ENCODE measurements around the gene SIK2.

SIK2 gene

GRCh38 chr11:111634981-111635705 lies 32.9 kb downstream of the SIK2 start:
- H3K4me1 ChIP-seq (ENCODE audit: insufficient read depth, poor library complexity, severe bottlenecking) = peaks cover 27% of the 10 kb centered on the region
- peak overlapping the region; percentile 76 for H3K27ac ChIP-seq (ENCODE audit: poor library complexity, severe bottlenecking)
- H3K27me3 ChIP-seq (ENCODE audit: insufficient read depth, poor library complexity, severe bottlenecking) = no peaks in the 10 kb centered on the region
- no peak for TF ChIP-seq CTCF (IDR thresholded peaks at IDR 0.05; ENCODE audit: poor library complexity, severe bottlenecking)
- ATAC-seq (ENCODE audit: low read depth) (no peak), DNase-seq (ENCODE audit: low spot score) (no peak)
- H3K4me3 ChIP-seq (ENCODE audit: severe bottlenecking) = no peak overlapping the region
- no peaks in the 10 kb centered on the region for H3K9me3 ChIP-seq (ENCODE audit: severe bottlenecking)
- peaks cover 4% of the 10 kb centered on the region for H3K36me3 ChIP-seq (ENCODE audit: low read depth)

GRCh38 chr11:111635706-111636045 lies 33.4 kb downstream of the SIK2 start:
- peaks cover 4% of the 10 kb centered on the region; the same call in 1 of the 2 replicates for H3K36me3 ChIP-seq (ENCODE audit: low read depth)
- peak overlapping the region; percentile 76 for H3K27ac ChIP-seq (ENCODE audit: poor library complexity, severe bottlenecking)
- TF ChIP-seq CTCF (IDR thresholded peaks at IDR 0.05; ENCODE audit: poor library complexity, severe bottlenecking) = no peak
- DNase-seq (ENCODE audit: low spot score) (no peak), ATAC-seq (ENCODE audit: low read depth) (no peak)
- no peak overlapping the region for H3K4me3 ChIP-seq (ENCODE audit: severe bottlenecking)
- no peaks in the 10 kb centered on the region for H3K27me3 ChIP-seq (ENCODE audit: insufficient read depth, poor library complexity, severe bottlenecking)
- H3K9me3 ChIP-seq (ENCODE audit: severe bottlenecking) = no peaks in the 10 kb centered on the region
- H3K4me1 ChIP-seq (ENCODE audit: insufficient read depth, poor library complexity, severe bottlenecking) = peaks cover 27% of the 10 kb centered on the region

DNA sequence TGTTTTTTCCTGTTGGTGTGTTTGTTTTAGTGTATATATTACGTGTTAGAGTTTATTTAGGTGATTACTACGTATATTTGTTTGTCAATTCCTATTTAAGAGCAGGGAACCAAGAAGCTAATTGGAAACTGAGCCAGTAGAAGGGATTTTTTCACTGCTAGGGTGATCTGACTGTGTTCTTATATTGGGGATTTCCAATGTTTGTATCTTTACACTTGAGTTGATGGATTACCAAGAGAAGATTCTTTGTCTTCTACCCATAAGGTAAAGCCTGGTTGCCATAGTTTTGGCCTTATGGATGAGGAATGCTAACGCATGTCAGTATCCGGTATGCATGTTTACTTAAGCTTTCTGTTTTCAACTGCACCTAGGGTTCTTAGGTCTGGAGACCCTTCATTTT lies 35.6 kb downstream of the SIK2 start:
- Histone ChIP-seq H3K4me3 (ENCODE audit: severe bottlenecking) (no peak overlapping the region), H3K9me3 (ENCODE audit: severe bottlenecking) (no peaks in the 10 kb centered on the region), H3K27me3 (ENCODE audit: insufficient read depth, poor library complexity, severe bottlenecking) (no peaks in the 10 kb centered on the region), H3K36me3 (ENCODE audit: low read depth) (0 out of 2 replicates have a peak, but pooled peaks cover 4% of the 10 kb centered on the region), H3K4me1 (ENCODE audit: insufficient read depth, poor library complexity, severe bottlenecking) (peaks cover 27% of the 10 kb centered on the region), H3K27ac (ENCODE audit: poor library complexity, severe bottlenecking) (no peak overlapping the region)
- no peak for TF ChIP-seq CTCF (IDR thresholded peaks at IDR 0.05; ENCODE audit: poor library complexity, severe bottlenecking)
- DNase-seq (ENCODE audit: low spot score) (no peak), ATAC-seq (ENCODE audit: low read depth) (no peak)

- Histone ChIP-seq H3K9me3 (ENCODE audit: severe bottlenecking) (no peaks in the 10 kb centered on the region), H3K27me3 (ENCODE audit: insufficient read depth, poor library complexity, severe bottlenecking) (no peaks in the 10 kb centered on the region), H3K27ac (ENCODE audit: poor library complexity, severe bottlenecking) (no peak overlapping the region), H3K36me3 (ENCODE audit: low read depth) (0 out of 2 replicates have a peak, but pooled peaks cover 4% of the 10 kb centered on the region), H3K4me1 (ENCODE audit: insufficient read depth, poor library complexity, severe bottlenecking) (peaks cover 13% of the 10 kb centered on the region), H3K4me3 (ENCODE audit: severe bottlenecking) (no peak overlapping the region)
- DNase-seq (ENCODE audit: low spot score) (no peak), ATAC-seq (ENCODE audit: low read depth) (no peak; the same call in 2 of the 3 replicates)
- no peak for TF ChIP-seq CTCF (IDR thresholded peaks at IDR 0.05; ENCODE audit: poor library complexity, severe bottlenecking)
These were observed 37.1 kb downstream of the SIK2 start for GRCh38 chr11:111639226-111639925.
